DMS53 treated with DMSO at 0.1 percent for 48 hours (cell line): ENCODE data around the gene TMPRSS13.
"Not testable (repeated sequence)": the region's sequence is repeated elsewhere in the genome, so short reads cannot be mapped to it uniquely, and the experiment has no call there.

Source experiments
- DNase-seq: peaks from one replicate; lab custom pipeline; 2025; ENCODE audit not compliant: unreplicated experiment; lab: John Stamatoyannopoulos, UW

The TMPRSS13 gene

GRCh38 chr11:117874253-117874909 lies 54.8 kb downstream of the TMPRSS13 start:
- DNase-seq = no peak

DNA sequence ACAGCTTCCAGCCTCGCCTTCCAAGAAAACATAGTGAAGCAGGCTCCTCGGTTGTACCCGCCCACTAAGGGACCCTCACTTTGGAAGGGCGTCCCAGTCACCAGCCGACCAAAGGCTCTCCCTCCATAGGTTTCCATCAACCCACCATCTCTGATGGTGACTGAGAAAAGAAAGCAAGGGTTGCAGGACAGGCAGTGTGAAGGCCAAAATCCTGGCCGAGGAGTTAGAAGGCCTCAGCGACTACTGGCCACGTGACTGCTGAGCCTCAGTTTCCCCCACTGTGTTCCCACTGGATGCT lies 55.4 kb downstream of the TMPRSS13 start:
- DNase-seq = no peak

DNA sequence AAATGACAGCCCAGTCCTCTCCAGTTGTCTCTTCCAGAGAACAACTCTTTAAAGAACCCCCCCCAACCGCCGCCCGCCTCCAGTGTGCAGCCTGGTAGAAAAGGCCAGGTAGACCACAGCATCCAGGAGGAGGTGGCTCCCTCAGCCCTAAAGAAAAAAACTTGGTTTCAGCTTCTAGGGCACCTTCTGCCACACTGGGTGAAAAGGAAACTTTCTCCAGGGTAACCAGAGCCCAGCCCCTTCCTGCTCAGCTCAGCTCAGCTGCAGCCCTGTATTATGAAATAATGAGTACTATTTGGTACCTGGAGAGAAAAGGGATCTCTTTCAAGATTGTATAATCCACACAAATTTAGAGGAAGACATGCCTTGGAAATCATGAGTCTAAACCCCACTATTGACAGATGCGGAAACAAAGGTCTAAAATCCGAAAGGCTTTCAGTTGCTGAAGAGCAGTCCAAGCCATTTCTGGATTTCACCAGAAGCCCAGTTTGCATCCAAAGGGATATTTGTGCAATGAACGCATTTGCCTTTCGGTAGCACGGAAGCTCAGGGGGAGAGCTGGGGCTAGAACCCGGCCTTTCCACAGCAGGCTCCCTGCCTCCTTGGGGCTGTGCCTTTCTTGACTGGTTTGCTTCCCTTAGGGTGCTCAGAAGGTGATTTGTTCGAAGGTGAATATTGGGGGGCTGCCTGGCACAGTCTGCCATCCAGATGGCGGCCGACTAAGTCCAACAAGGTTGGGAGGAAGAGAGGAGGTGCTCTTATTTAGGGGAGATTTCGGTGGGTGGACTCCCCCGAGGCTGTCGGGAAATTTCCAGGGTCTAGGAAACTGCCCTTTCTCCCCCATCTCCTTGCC lies 56.0 kb downstream of the TMPRSS13 start:
- no peak for DNase-seq

DNA sequence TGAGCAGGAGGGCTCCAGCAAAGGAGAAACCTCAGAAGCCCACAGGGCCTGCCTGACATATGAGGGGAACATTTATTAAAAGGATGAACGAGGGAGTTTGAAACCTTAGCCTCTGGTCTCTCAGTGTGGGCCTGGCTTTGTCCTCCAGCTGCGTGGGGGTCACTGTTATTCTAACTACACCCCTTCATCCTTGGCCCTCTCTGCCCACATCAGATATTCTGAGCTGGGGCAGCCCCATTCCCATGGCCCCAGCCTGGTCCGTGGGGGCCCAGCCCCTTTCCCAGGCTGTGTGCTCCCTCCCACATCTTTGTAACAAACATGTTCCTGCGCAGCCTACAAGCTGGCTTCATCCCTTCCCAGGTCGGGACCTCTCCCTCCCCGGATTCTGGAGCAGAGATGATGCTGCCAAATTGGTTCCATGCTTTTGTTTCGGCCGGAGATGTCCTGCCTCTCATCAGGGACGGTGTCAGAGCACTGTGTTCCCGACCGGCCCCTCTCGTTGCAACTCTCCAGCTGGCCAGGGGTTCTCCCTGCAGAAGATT lies 56.7 kb downstream of the TMPRSS13 start:
- DNase-seq = no peak

- DNase-seq = no peak
Observed at GRCh38 chr11:117871784-117872183, 57.4 kb downstream of the TMPRSS13 start.

GRCh38 chr11:117871160-117871559 lies 58.0 kb downstream of the TMPRSS13 start:
- no peak for DNase-seq

- DNase-seq = no peak
Observed at GRCh38 chr11:117870103-117870952, 58.9 kb downstream of the TMPRSS13 start.

- DNase-seq = no peak
Observed at GRCh38 chr11:117869604-117870003, 59.6 kb downstream of the TMPRSS13 start.

DNA sequence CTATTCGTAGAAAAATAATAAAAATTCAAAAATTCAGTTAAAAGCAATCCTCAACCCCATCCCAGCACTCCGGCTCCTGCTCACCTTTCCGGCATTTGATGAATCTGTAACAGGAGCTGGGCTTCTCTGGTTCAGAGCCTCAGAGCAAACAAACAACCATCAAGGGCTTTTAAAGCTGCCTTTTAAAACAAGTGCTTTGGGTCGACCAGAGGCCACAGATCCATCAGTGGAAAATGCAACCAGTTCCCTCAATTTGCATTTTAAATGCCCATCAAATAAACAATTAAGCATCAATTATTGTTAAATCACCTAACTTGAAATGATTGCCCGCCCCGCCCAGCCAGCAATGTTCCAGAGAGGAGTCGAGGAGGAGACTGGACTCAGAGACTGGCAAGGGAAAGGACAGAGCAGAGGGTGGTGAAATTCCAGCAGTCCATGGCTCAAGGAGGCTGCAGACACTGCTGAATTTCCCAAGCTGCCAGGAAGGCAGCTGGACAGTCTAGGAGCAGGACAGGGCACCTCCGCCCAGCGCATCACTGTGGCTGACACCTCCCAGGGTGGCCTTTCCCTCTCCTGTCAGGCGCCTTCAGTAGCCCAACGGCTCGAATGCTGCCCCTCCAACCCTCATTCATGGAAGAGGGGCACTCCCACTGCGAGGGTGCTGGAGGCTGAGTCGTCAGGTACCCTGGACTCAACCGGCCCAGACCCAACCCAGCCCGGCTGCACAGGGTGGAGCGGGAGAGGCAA lies 60.2 kb downstream of the TMPRSS13 start:
- DNase-seq = peak; percentile 32

DNA sequence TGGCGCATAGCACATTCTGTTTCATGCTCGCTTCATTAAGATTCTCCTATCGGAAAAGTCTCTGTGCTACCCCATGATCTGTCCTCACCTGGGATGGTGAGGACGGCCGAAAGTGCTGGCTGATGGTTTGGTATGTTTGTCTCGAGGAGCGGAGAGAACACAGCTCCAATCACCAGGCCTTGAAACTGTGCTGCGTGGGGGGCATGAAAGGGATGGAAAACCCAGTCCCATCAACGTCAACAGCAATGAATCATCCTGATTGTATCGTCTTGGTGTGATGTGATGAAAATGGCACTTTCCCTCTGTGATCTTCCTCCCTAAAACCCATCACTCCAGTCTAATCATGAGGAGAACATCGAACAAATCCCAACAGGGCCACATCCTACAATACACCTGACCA lies 61.1 kb downstream of the TMPRSS13 start:
- DNase-seq = no peak

DNA sequence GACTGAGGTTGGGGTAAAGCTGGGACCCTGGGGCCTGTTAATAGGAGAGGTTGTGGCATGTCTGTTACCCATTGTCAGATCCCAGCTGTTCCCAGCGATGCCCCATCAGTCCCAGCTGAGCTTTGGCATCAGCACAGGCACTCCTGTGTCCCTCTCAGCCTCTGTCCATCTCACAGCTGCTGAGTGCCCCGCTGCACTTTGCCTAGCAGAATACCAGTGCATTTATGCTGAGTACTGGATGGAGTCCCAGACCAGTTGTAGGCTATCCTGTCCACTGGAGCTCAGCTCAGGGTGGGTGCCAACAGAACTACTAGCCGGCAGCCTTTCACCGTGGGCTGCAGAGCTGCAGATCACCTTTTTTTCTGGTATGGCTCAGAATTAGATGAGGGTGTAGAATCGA lies 62.7 kb downstream of the TMPRSS13 start:
- DNase-seq = no peak

- not testable (repeated sequence) for DNase-seq
Observed at GRCh38 chr11:117865546-117865945, 63.7 kb downstream of the TMPRSS13 start.

DNA sequence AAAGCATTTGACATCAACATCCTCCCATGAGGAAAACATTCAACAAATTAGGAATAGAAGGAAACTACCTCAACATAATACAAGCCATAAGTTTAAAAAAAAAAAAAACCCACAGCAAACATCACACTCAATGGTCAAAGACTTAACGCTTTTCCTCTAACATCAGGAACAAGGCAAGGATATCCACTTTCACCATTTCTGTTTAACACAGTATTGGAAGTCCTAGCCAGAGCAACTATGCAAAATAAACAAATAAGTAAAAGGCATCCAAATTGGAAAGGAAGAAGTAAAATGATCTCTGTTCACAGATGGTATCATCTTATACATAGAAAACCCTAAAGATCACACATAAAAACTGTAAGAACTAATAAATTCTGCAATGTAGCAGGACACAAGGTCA lies 65.8 kb downstream of the TMPRSS13 start:
- no peak for DNase-seq

- no peak for DNase-seq
Observed at GRCh38 chr11:117862753-117863152, 66.4 kb downstream of the TMPRSS13 start.

GRCh38 chr11:117862019-117862725 lies 67.0 kb downstream of the TMPRSS13 start:
- DNase-seq = no peak

DNA sequence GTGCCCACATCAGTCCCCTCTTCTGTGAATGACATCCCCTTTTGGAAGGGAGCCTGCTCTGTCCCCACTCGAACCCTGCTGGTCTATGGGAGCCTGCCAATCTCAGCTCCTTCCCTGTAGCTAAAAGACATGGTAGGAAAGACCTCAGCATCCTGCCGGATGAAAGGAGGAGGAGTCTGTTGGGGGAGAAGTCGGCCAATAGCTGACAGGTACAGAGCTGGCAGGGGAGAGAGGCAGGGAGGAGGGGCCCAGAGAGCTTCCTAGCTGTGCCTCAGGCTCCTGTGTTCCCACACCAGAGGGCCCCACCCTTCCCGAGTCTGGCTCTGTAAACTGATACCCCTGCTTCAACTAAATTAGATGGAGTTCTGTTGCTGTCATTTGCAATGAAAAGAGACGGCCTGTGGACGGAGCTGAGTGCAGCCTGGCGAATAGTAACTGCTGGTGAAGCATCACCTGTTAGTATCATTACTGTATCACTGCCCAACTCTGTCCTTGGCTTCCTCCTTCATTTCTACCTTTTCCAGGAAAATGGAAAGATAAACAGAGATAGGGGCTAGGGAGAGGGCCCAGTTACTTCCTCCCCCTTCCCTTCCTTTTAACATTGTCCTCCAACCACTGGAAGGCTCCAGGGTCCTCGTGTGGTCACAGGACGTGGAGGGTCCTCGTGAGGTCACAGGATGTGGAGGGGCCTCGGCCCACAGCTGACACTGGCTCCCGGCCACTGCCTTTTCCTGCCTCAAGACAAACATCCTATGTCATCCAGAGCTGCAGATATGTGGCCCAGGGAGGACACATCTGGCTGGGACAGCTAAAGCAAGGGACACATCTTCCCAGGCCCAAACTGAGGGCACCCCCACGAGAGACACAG lies 67.8 kb downstream of the TMPRSS13 start:
- DNase-seq = no peak

GRCh38 chr11:117860139-117860538 lies 69.1 kb downstream of the TMPRSS13 start:
- no peak for DNase-seq

- DNase-seq = no peak
Observed at GRCh38 chr11:117859488-117860112, 69.6 kb downstream of the TMPRSS13 start.

- DNase-seq = no peak
Observed at GRCh38 chr11:117859061-117859460, 70.1 kb downstream of the TMPRSS13 start.
